NCI-H128 (cell line): ENCODE measurements around the gene PDSS1.

ENCODE experiments used
- DNase-seq: peaks from one replicate; lab custom pipeline; 2025; ENCODE audit not compliant: unreplicated experiment; lab: John Stamatoyannopoulos, UW

Gene PDSS1

GRCh38 chr10:26792758-26793495 lies 95.4 kb downstream of the PDSS1 start:
- no peak for DNase-seq
